ENCODE data around the gene SPX. TPM values are rescaled to one million over a fixed set of nuclear protein-coding genes. Genes with fewer than 3 reads are reported as not detected.

Gene SPX
- total RNA-seq, 4 donors from 2014 or later = 3.6 to 51.7 (median 10.7) TPM

DNA sequence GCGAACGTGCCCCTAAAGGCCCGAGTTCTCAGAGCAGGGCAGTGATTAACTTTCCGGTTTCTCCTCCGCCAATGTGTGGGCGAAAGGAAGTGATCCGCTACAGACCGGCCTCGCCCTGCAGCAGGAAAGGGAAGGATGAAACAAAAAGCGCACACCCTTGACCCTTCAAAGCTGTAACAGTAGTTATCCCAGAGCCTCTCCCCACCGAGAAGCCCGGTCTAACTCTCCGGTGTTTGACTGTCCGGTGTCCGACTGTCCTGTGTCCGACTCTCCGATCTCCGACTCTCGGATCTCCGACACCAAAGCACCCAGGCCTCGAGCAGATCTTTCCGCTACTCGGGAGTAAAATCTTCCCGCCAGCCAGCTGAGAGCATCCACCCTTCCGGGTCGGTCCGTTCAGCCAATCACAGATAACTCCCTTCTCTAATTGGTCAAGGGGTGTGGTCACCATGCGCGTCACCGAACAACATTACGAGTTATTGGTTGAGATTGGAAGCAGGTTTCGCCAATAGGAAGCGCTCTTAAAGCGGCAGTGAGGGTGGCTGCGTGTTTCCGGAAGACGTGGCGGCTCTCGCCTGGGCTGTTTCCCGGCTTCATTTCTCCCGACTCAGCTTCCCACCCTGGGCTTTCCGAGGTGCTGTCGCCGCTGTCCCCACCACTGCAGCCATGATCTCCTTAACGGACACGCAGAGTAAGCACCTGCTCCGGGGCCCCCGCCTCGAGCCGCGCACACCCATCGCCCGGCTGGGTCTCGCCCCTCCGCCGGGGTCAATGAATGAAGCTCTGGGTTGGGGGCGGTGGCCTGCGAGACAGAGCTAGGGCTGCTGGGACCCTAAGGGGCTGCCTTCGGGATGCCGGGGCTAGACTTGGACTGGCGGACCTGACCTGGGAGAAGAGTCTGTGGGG, 24.6 kb upstream of the SPX start, which contains the start of the genes GOLT1B and RECQL:
Gene GOLT1B, plus strand, starts transcription at position 532 of the 906 bp plus-strand sequence. Its CDS starts 135 bp downstream, at position 667.
Gene RECQL, minus strand, starts transcription at position 378 of the 906 bp plus-strand sequence. CDS start 2,065 bp downstream, outside the sequence.
- TF ChIP-seq, protein P1, sequence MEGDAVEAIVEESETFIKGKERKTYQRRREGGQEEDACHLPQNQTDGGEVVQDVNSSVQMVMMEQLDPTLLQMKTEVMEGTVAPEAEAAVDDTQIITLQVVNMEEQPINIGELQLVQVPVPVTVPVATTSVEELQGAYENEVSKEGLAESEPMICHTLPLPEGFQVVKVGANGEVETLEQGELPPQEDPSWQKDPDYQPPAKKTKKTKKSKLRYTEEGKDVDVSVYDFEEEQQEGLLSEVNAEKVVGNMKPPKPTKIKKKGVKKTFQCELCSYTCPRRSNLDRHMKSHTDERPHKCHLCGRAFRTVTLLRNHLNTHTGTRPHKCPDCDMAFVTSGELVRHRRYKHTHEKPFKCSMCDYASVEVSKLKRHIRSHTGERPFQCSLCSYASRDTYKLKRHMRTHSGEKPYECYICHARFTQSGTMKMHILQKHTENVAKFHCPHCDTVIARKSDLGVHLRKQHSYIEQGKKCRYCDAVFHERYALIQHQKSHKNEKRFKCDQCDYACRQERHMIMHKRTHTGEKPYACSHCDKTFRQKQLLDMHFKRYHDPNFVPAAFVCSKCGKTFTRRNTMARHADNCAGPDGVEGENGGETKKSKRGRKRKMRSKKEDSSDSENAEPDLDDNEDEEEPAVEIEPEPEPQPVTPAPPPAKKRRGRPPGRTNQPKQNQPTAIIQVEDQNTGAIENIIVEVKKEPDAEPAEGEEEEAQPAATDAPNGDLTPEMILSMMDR (IDR thresholded peaks at IDR 0.05; ENCODE audit: low read depth) = no peak

DNA sequence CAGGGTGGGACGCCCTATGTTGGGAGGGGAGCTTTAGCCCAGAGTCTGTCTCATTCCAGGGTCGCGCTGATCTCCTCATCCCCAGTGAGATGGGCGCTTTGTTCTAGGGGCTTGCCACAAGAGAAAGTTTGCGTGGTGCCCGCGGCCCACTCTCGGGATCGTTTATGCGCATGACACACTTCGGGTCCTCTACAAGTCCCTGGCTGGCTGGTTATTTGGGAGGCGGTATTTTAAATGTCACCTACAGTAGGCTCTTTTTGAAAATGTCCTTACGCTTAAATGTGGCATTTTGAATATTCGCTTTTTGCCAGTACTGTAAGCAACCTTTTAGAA, 24.0 kb upstream of the SPX start:
- TF ChIP-seq, protein P1 (IDR thresholded peaks at IDR 0.05; ENCODE audit: low read depth) = no peak

DNA sequence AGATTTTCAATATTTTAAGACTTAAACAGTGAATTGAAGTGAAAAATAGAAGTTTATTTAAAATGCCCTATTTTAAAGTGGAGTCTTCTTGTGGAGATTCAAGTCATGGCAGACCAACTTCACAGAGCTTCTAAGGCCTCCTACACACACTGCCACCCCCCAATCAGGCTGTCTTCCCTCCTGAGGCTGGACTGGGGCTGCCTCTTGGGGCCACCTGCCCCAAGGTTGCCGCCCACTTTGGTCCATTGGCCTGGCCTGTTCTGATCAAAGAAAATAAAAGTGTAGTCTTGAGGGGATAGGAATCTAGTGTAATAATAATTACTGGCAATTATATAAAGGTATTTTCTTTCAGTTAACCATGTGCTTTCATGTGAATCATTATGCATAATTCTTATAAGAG, 23.2 kb upstream of the SPX start:
- TF ChIP-seq, protein P1 (IDR thresholded peaks at IDR 0.05; ENCODE audit: low read depth) = no peak

DNA sequence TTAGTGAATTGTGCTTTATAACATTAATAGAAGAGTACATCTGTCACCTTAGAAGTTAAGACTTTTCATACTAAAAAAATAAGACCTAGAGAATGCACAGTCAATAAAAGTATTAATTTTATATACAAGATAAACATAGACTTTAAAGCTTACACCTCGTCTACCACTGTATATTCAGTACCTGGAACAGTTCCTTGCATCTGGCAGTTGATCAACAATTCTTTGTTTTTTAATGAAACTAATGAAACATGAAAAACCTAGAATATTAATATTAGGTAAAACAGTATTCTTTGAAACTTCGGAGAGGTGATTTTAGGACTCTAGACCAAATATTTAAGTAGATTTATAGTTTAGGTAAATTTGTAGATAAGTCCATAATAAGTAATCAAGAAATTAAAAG, 20.2 kb upstream of the SPX start:
- TF ChIP-seq, protein P1 (IDR thresholded peaks at IDR 0.05; ENCODE audit: low read depth) = no peak

DNA sequence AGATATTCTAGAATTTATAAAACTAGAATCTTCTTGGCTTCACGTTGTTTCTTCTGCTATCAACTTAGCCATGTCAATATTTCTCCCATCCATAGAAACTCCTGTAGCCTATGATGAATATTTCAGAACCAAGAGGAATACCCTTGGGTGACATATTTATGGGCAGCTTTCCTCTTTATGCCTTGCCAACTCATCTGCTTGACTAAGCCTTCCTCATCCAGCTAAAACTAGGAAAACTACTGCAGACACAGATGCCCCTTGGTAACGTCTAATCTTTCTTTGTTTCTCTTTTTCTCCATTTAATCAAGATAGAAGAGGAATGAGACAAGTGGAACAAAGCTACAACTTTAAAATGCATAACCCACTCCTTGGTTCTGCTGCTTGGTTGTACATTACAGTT, 18.2 kb upstream of the SPX start:
- TF ChIP-seq, protein P1 (IDR thresholded peaks at IDR 0.05; ENCODE audit: low read depth) = no peak

DNA sequence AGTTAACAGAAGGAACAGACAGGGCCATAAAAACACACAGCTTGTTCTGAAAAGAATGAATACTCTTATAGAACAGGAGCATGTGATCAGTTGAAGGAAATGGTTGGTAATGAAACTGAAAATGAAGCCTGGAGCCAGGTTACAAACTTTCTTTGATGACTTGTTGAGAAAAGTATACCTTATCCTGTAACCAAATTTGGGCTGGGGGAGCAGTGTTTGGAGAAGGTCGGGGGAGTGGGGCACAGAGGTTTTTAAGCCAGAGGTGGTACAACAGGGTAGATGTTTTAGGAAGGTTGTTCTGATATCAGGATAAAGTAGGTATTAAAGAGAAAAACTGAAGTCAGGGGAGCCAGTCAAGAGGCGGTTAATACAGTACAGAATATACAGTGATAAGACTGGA, 16.3 kb upstream of the SPX start:
- TF ChIP-seq, protein P1 (IDR thresholded peaks at IDR 0.05; ENCODE audit: low read depth) = no peak

DNA sequence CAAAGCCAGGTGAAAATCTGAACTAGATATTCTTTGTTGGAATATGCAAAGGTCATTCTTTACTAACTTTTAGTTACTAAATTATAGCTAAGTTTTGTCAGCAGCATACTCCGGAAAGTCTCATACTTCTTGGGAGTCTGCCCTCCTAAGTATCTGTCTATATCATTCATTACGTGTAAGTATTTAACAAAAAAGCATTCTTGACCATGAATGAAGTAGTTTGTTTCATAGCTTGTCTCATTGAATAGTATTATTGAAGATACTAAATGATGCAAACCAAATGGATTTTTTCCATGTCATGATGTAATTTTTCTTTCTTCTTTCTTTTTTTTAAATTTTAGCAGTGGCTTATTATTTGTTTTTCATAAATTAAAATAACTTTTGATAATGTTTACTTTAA, 9.8 kb upstream of the SPX start:
- TF ChIP-seq, protein P1 (IDR thresholded peaks at IDR 0.05; ENCODE audit: low read depth) = no peak
